Loucy (cell line): ENCODE data around the gene LGALS1.

Source experiments
- H2AFZ ChIP-seq: fragments of 200-600 bp; sonication (generic); 2 replicates; pipeline ENCODE4 v1.6.0; 2016; ENCODE audit warnings: antibody characterized with exemption, mild to moderate bottlenecking, low read length, moderate library complexity
- H3F3A ChIP-seq: fragments of 200-600 bp; 2 replicates; pipeline ENCODE4 v1.6.0; 2016; ENCODE audit warnings: antibody characterized with exemption, low read depth, mild to moderate bottlenecking
- H3K27me3 ChIP-seq: fragments of 200-600 bp; sonication (generic); 2 replicates; pipeline ENCODE4 v1.6.1; 2014; ENCODE audit warnings: low read length, mild to moderate bottlenecking; ENCODE audit not compliant: insufficient read depth, poor library complexity, severe bottlenecking
- H3K36me3 ChIP-seq: fragments of 200-600 bp; sonication (generic); 2 replicates; pipeline ENCODE4 v1.6.1; 2016; ENCODE audit warnings: low read length; ENCODE audit not compliant: insufficient read depth
- H3K4me1 ChIP-seq: fragments of 200-600 bp; sonication (generic); 2 replicates; pipeline ENCODE4 v1.5.1; 2014; ENCODE audit warnings: low read length, mild to moderate bottlenecking; ENCODE audit not compliant: insufficient read depth, poor library complexity, severe bottlenecking
- H3K4me2 ChIP-seq: fragments of 200-600 bp; sonication (generic); 2 replicates; pipeline ENCODE4 v1.6.0; 2014; ENCODE audit warnings: antibody characterized with exemption, low read length, low read depth, mild to moderate bottlenecking; ENCODE audit not compliant: poor library complexity, severe bottlenecking
- H3K4me3 ChIP-seq: fragments of 200-600 bp; sonication (generic); 2 replicates; pipeline ENCODE4 v1.5.1; 2014; ENCODE audit warnings: low read length, mild to moderate bottlenecking, mixed read lengths; ENCODE audit not compliant: poor library complexity, severe bottlenecking
- H3K79me2 ChIP-seq: fragments of 200-600 bp; sonication (generic); 2 replicates; pipeline ENCODE4 v1.6.1; 2014; ENCODE audit warnings: low read length; ENCODE audit not compliant: insufficient read depth
- H3K9ac ChIP-seq: fragments of 200-600 bp; sonication (generic); 2 replicates; pipeline ENCODE4 v1.6.0; 2014; ENCODE audit warnings: mild to moderate bottlenecking, low read depth, low read length, moderate library complexity; ENCODE audit not compliant: poor library complexity, severe bottlenecking
- H3K9me2 ChIP-seq: fragments of 200-600 bp; sonication (generic); replicated peaks from 2 replicates; pipeline ENCODE4 v1.6.1; 2016; ENCODE audit warnings: low read depth, low read length, mixed read lengths
- H3K9me3 ChIP-seq: fragments of 200-600 bp; sonication (generic); 2 replicates; pipeline ENCODE4 v1.6.1; 2014; ENCODE audit warnings: mild to moderate bottlenecking, antibody characterized with exemption, low read length, low read depth; ENCODE audit not compliant: insufficient read depth
- H4K20me1 ChIP-seq: fragments of 200-600 bp; sonication (generic); 2 replicates; pipeline ENCODE4 v1.6.0; 2014; ENCODE audit warnings: antibody characterized with exemption, low read length, mild to moderate bottlenecking; ENCODE audit not compliant: insufficient read depth, poor library complexity, severe bottlenecking
- EZH2phosphoT487 ChIP-seq: fragments of 200-600 bp; IDR thresholded peaks from 2 replicates; pipeline ENCODE4 v1.6.1; 2018; ENCODE audit warnings: antibody characterized with exemption, mild to moderate bottlenecking, moderate library complexity, borderline replicate concordance
- TF ChIP-seq, protein P1 (sequence below): fragments of 200-600 bp; sonication (generic); conservative IDR thresholded peaks from 2 replicates; pipeline ENCODE4 v1.5.1; 2014; ENCODE audit warnings: mild to moderate bottlenecking, antibody characterized with exemption, low read length

LGALS1 gene

DNA sequence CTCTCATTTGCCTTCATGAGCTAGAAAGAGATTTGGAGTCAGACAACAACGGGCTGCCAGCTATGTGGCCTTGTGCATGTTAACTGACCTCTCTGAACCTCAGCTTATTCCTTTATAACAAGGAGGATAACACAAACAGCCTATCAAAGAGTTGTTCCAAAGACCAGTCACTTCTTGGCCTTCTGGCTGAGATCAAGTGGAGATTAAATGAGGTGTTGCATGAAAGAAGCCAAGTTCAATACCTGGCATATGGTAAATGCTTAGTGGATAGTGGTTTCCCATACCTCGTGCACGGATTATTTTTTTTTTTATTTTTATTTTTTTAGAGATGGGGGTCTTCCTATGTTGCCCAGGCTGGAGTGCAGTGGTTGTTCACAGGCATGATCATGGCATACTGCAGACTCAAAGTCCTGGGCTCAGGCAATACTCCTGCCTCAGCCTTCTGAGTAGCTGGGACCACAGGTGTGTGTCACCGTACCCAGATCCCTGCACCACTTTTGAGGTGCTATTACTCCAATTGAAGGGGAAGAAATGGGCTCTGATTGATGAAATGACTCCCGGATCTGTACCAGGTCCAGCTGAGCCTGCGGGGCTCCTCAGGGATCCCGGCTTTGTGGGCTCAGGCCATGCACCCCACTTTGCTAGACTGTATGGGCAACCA lies 4.9 kb downstream of the LGALS1 start:
- Histone ChIP-seq H3K9ac (no peak overlapping the region), H3K27me3 (no peaks in the 10 kb centered on the region), H3K4me3 (no peak overlapping the region), H3K36me3 (peaks cover 14% of the 10 kb centered on the region; the same call in 1 of the 2 replicates), H3K9me3 (no peaks in the 10 kb centered on the region), H3F3A (peaks cover 17% of the 10 kb centered on the region; the same call in 1 of the 2 replicates), H3K4me2 (no peak overlapping the region), H3K4me1 (peaks cover 16% of the 10 kb centered on the region), H3K9me2 (no peaks in the 10 kb centered on the region), H2AFZ (no peak overlapping the region), H3K79me2 (peaks cover 37% of the 10 kb centered on the region), H4K20me1 (peaks cover 14% of the 10 kb centered on the region)
- no peak for TF ChIP-seq EZH2phosphoT487
- TF ChIP-seq, protein P1, sequence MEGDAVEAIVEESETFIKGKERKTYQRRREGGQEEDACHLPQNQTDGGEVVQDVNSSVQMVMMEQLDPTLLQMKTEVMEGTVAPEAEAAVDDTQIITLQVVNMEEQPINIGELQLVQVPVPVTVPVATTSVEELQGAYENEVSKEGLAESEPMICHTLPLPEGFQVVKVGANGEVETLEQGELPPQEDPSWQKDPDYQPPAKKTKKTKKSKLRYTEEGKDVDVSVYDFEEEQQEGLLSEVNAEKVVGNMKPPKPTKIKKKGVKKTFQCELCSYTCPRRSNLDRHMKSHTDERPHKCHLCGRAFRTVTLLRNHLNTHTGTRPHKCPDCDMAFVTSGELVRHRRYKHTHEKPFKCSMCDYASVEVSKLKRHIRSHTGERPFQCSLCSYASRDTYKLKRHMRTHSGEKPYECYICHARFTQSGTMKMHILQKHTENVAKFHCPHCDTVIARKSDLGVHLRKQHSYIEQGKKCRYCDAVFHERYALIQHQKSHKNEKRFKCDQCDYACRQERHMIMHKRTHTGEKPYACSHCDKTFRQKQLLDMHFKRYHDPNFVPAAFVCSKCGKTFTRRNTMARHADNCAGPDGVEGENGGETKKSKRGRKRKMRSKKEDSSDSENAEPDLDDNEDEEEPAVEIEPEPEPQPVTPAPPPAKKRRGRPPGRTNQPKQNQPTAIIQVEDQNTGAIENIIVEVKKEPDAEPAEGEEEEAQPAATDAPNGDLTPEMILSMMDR, result no peak

DNA sequence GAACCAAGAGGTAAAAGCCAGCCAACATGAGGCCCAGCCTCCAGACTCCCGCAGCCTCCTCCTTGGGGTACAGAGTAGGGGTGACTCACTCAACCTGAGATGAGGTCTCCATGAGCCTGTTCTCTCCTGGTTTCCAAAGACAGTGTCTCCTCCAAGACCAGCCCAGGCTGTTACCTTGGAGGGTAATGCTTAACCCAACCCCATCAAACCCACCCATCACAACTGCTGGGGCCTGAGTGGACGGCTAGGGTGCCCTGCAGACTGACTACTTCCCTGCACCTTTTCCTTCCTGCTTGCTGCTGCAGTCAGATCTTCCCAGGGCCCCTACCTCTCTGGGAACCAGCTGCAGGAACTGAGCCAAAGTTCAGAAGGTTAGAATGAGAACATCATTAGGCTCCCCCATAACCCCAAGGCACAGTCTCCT lies 5.6 kb downstream of the LGALS1 start:
- no peaks in the 10 kb centered on the region for H3K27me3 ChIP-seq
- no peak overlapping the region for H2AFZ ChIP-seq
- H3K4me1 ChIP-seq, result peaks cover 13% of the 10 kb centered on the region
- H3K36me3 ChIP-seq, result peaks cover 14% of the 10 kb centered on the region; the same call in 1 of the 2 replicates
- no peak overlapping the region for H3K9ac ChIP-seq
- H3K9me2 ChIP-seq, result no peaks in the 10 kb centered on the region
- H3K9me3 ChIP-seq, result no peaks in the 10 kb centered on the region
- no peak for TF ChIP-seq EZH2phosphoT487
- TF ChIP-seq, protein P1, result no peak
- no peak overlapping the region for H3K4me3 ChIP-seq
- H3K4me2 ChIP-seq, result no peak overlapping the region
- peaks cover 17% of the 10 kb centered on the region; the same call in 1 of the 2 replicates for H3F3A ChIP-seq
- H3K79me2 ChIP-seq, result peaks cover 30% of the 10 kb centered on the region
- peaks cover 14% of the 10 kb centered on the region for H4K20me1 ChIP-seq

DNA sequence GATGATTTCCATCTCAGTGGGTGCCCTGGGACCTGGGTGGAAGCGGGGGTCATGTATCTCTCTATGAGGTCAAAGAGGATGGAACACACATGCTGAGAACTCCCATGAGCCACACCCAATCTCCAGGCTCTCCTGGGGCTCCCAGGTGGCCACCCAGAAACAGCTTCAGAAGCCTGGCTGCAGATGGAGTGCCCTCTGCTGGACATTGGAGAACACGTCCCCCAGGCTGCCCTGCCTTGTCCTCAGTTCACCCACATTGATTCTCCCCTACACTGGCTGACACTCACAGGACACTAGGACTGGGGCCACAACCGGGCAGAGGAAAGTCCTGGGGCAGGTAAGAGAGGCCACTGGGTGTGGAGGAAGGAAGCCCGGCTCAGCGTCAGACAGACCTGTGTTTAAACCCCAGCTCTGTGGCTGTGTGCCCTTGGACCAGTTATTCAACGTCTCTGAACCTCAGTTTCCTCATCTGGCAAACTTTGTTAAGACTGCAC lies 6.2 kb downstream of the LGALS1 start:
- H3K9ac ChIP-seq, result no peak overlapping the region
- H3K9me3 ChIP-seq, result no peaks in the 10 kb centered on the region
- no peaks in the 10 kb centered on the region for H3K9me2 ChIP-seq
- peaks cover 13% of the 10 kb centered on the region for H3K4me1 ChIP-seq
- H3K4me3 ChIP-seq, result no peak overlapping the region
- TF ChIP-seq, protein P1, result peak; percentile 89
- no peak for TF ChIP-seq EZH2phosphoT487
- H3K79me2 ChIP-seq, result peaks cover 29% of the 10 kb centered on the region
- H4K20me1 ChIP-seq, result peaks cover 14% of the 10 kb centered on the region
- no peak overlapping the region for H3K4me2 ChIP-seq
- no peaks in the 10 kb centered on the region for H3K27me3 ChIP-seq
- H2AFZ ChIP-seq, result no peak overlapping the region
- H3F3A ChIP-seq, result peaks cover 13% of the 10 kb centered on the region; the same call in 1 of the 2 replicates
- H3K36me3 ChIP-seq, result peaks cover 14% of the 10 kb centered on the region; the same call in 1 of the 2 replicates
